A673 (cell line): Measurements from ENCODE around the gene MAZ. TPM values are rescaled to one million over a fixed set of nuclear protein-coding genes. Genes with fewer than 3 reads are reported as not detected.

Experiments used
- BruUV-seq: library from RNA; stranded (reverse); fragments of 400-500 nt; replicated peaks from 2 replicates; lab custom pipeline; 2021; lab: Mats Ljungman, UMichigan
- CTCF ChIA-PET: fragments of 300-600 bp; sonication (Branson Sonifier 250); formaldehyde crosslinking; loops from one replicate; lab custom pipeline; 2022; ENCODE audit warnings: antibody characterized with exemption; lab: Charles Lee
- POLR2A ChIA-PET: fragments of 300-600 bp; sonication (Branson Sonifier 250); formaldehyde crosslinking; loops from one replicate; lab custom pipeline; 2022; ENCODE audit warnings: antibody characterized with exemption; ENCODE audit not compliant: low non-redundant PET; lab: Charles Lee
- DNase-seq: peaks from one replicate; pipeline ENCODE4 v3.0.0-alpha.2; 2015; ENCODE audit warnings: low spot score
- H3K27ac ChIP-seq: fragments of 200-600 bp; sonication (generic); 2 replicates; pipeline ENCODE4 v1.5.1; 2016; ENCODE audit warnings: mixed run types, low read depth, mild to moderate bottlenecking, mixed read lengths, antibody characterized with exemption, low read length; ENCODE audit not compliant: poor library complexity, severe bottlenecking
- H3K27me3 ChIP-seq: fragments of 200-600 bp; sonication (generic); replicated peaks from 2 replicates; pipeline ENCODE4 v1.6.1; 2017; ENCODE audit warnings: mixed run types, low read depth, mild to moderate bottlenecking, mixed read lengths, antibody characterized with exemption, low read length; ENCODE audit not compliant: insufficient read depth, poor library complexity
- H3K36me3 ChIP-seq: fragments of 200-600 bp; sonication (generic); 2 replicates; pipeline ENCODE4 v1.6.1; 2016; ENCODE audit warnings: mixed run types, mild to moderate bottlenecking, mixed read lengths, antibody characterized with exemption, low read length; ENCODE audit not compliant: insufficient read depth, poor library complexity, severe bottlenecking
- H3K4me1 ChIP-seq: fragments of 200-600 bp; sonication (generic); 2 replicates; pipeline ENCODE4 v1.6.1; 2017; ENCODE audit warnings: mixed run types, mild to moderate bottlenecking, mixed read lengths, antibody characterized with exemption, low read length; ENCODE audit not compliant: insufficient read depth, poor library complexity, severe bottlenecking
- H3K4me3 ChIP-seq: fragments of 200-600 bp; sonication (generic); 2 replicates; pipeline ENCODE4 v1.5.1; 2016; ENCODE audit warnings: low read depth, mixed run types, mild to moderate bottlenecking, mixed read lengths, low read length; ENCODE audit not compliant: poor library complexity, severe bottlenecking
- H3K9me3 ChIP-seq: fragments of 200-600 bp; sonication (generic); 2 replicates; pipeline ENCODE4 v1.6.1; 2016; ENCODE audit warnings: mixed run types, low read depth, mild to moderate bottlenecking, mixed read lengths, antibody characterized with exemption, low read length; ENCODE audit not compliant: poor library complexity, severe bottlenecking
- CTCF ChIP-seq: fragments of 300-800, 200-600 bp; sonication (generic); conservative IDR thresholded peaks from 2 replicates; pipeline ENCODE4 v1.5.1; 2017; ENCODE audit warnings: low read depth, mild to moderate bottlenecking, antibody characterized with exemption, low read length, moderate library complexity, mixed read lengths
- EZH2 ChIP-seq: fragments of 200-600 bp; sonication (generic); IDR thresholded peaks from 2 replicates; pipeline ENCODE4 v1.6.1; 2017; ENCODE audit warnings: borderline replicate concordance, low read depth, mild to moderate bottlenecking, mixed read lengths, antibody characterized with exemption, low read length; ENCODE audit not compliant: poor library complexity, severe bottlenecking
- intact Hi-C: fragments of 100-400 bp; cut with micrococcal nuclease; formaldehyde crosslinking; loops from one replicate; pipeline ENCODE4 v1.10.0; 2022; ENCODE audit not compliant: unreplicated experiment
- total RNA-seq: library from RNA; stranded (reverse); gene quantifications from 2 replicates; pipeline ENCODE4 v1.2.3, GENCODE V29; 2021

MAZ gene
- total RNA-seq, 1 experiment from 2014 or later = 516 TPM

- POLR2A ChIA-PET = no interaction called here
- Histone ChIP-seq H3K27me3 (no peaks in the 10 kb centered on the region), H3K4me1 (no peaks in the 10 kb centered on the region), H3K9me3 (no peaks in the 10 kb centered on the region), H3K4me3 (no peak overlapping the region), H3K27ac (no peak overlapping the region), H3K36me3 (no peaks in the 10 kb centered on the region)
- CTCF ChIA-PET = interaction anchor here (1.4 kb wide), 1 partner anchor 14 kb away, joined by 5 read pairs; no protein-coding TSS in a partner anchor
- intact Hi-C loops = no loop called here
- no TSS peak for BruUV-seq
- TF ChIP-seq EZH2 = no peak
- TF ChIP-seq CTCF = no peak
- no peak for DNase-seq
Measured at GRCh38 chr16:29834079-29834478, 27.8 kb downstream of the MAZ start.

GRCh38 chr16:29835926-29836325, 29.6 kb downstream of the MAZ start:
- DNase-seq = no peak
- intact Hi-C loops = no loop called here
- H3K27ac ChIP-seq = no peak overlapping the region
- no peaks in the 10 kb centered on the region for H3K36me3 ChIP-seq
- CTCF ChIA-PET = no interaction called here
- no peaks in the 10 kb centered on the region for H3K9me3 ChIP-seq
- TF ChIP-seq EZH2 = no peak
- no peak for TF ChIP-seq CTCF
- no TSS peak for BruUV-seq
- H3K27me3 ChIP-seq = no peaks in the 10 kb centered on the region
- H3K4me3 ChIP-seq = no peak overlapping the region
- H3K4me1 ChIP-seq = no peaks in the 10 kb centered on the region
- POLR2A ChIA-PET = no interaction called here

- Histone ChIP-seq H3K36me3 (no peaks in the 10 kb centered on the region), H3K27ac (no peak overlapping the region), H3K4me1 (no peaks in the 10 kb centered on the region), H3K27me3 (no peaks in the 10 kb centered on the region), H3K9me3 (no peaks in the 10 kb centered on the region), H3K4me3 (no peak overlapping the region)
- CTCF ChIA-PET = no interaction called here
- BruUV-seq = no TSS peak
- POLR2A ChIA-PET = no interaction called here
- no peak for TF ChIP-seq CTCF
- no peak for TF ChIP-seq EZH2
- intact Hi-C loops = no loop called here
- DNase-seq = no peak
Measured at GRCh38 chr16:29836623-29837022, 30.3 kb downstream of the MAZ start.
